A673 (cell line): Measurements from ENCODE around the gene INPP4B. TPM values are rescaled to one million over a fixed set of nuclear protein-coding genes. Genes with fewer than 3 reads are reported as not detected.
A peak's percentile ranks its signal among the peaks of the same experiment; 100 is the strongest.

ENCODE experiments used
- BruUV-seq: library from RNA; stranded (reverse); fragments of 400-500 nt; replicated peaks from 2 replicates; lab custom pipeline; 2021; lab: Mats Ljungman, UMichigan
- CTCF ChIA-PET: fragments of 300-600 bp; sonication (Branson Sonifier 250); formaldehyde crosslinking; loops from one replicate; lab custom pipeline; 2022; ENCODE audit warnings: antibody characterized with exemption; lab: Charles Lee
- POLR2A ChIA-PET: fragments of 300-600 bp; sonication (Branson Sonifier 250); formaldehyde crosslinking; loops from one replicate; lab custom pipeline; 2022; ENCODE audit warnings: antibody characterized with exemption; ENCODE audit not compliant: low non-redundant PET; lab: Charles Lee
- DNase-seq: peaks from one replicate; pipeline ENCODE4 v3.0.0-alpha.2; 2015; ENCODE audit warnings: low spot score
- H3K27ac ChIP-seq: fragments of 200-600 bp; sonication (generic); 2 replicates; pipeline ENCODE4 v1.5.1; 2016; ENCODE audit warnings: mixed run types, low read depth, mild to moderate bottlenecking, mixed read lengths, antibody characterized with exemption, low read length; ENCODE audit not compliant: poor library complexity, severe bottlenecking
- H3K27me3 ChIP-seq: fragments of 200-600 bp; sonication (generic); replicated peaks from 2 replicates; pipeline ENCODE4 v1.6.1; 2017; ENCODE audit warnings: mixed run types, low read depth, mild to moderate bottlenecking, mixed read lengths, antibody characterized with exemption, low read length; ENCODE audit not compliant: insufficient read depth, poor library complexity
- H3K36me3 ChIP-seq: fragments of 200-600 bp; sonication (generic); 2 replicates; pipeline ENCODE4 v1.6.1; 2016; ENCODE audit warnings: mixed run types, mild to moderate bottlenecking, mixed read lengths, antibody characterized with exemption, low read length; ENCODE audit not compliant: insufficient read depth, poor library complexity, severe bottlenecking
- H3K4me1 ChIP-seq: fragments of 200-600 bp; sonication (generic); 2 replicates; pipeline ENCODE4 v1.6.1; 2017; ENCODE audit warnings: mixed run types, mild to moderate bottlenecking, mixed read lengths, antibody characterized with exemption, low read length; ENCODE audit not compliant: insufficient read depth, poor library complexity, severe bottlenecking
- H3K4me3 ChIP-seq: fragments of 200-600 bp; sonication (generic); 2 replicates; pipeline ENCODE4 v1.5.1; 2016; ENCODE audit warnings: low read depth, mixed run types, mild to moderate bottlenecking, mixed read lengths, low read length; ENCODE audit not compliant: poor library complexity, severe bottlenecking
- H3K9me3 ChIP-seq: fragments of 200-600 bp; sonication (generic); 2 replicates; pipeline ENCODE4 v1.6.1; 2016; ENCODE audit warnings: mixed run types, low read depth, mild to moderate bottlenecking, mixed read lengths, antibody characterized with exemption, low read length; ENCODE audit not compliant: poor library complexity, severe bottlenecking
- EZH2 ChIP-seq: fragments of 200-600 bp; sonication (generic); IDR thresholded peaks from 2 replicates; pipeline ENCODE4 v1.6.1; 2017; ENCODE audit warnings: borderline replicate concordance, low read depth, mild to moderate bottlenecking, mixed read lengths, antibody characterized with exemption, low read length; ENCODE audit not compliant: poor library complexity, severe bottlenecking
- intact Hi-C: fragments of 100-400 bp; cut with micrococcal nuclease; formaldehyde crosslinking; loops from one replicate; pipeline ENCODE4 v1.10.0; 2022; ENCODE audit not compliant: unreplicated experiment
- total RNA-seq: library from RNA; stranded (reverse); gene quantifications from 2 replicates; pipeline ENCODE4 v1.2.3, GENCODE V29; 2021
- TF ChIP-seq, protein P1 (sequence below): fragments of 300-800, 200-600 bp; sonication (generic); conservative IDR thresholded peaks from 2 replicates; pipeline ENCODE4 v1.5.1; 2017; ENCODE audit warnings: low read depth, mild to moderate bottlenecking, antibody characterized with exemption, low read length, moderate library complexity, mixed read lengths

Gene INPP4B
- total RNA-seq, 1 experiment from 2014 or later, result 13.1 TPM

- no peaks in the 10 kb centered on the region for H3K36me3 ChIP-seq
- no peak for TF ChIP-seq EZH2
- TF ChIP-seq, protein P1, sequence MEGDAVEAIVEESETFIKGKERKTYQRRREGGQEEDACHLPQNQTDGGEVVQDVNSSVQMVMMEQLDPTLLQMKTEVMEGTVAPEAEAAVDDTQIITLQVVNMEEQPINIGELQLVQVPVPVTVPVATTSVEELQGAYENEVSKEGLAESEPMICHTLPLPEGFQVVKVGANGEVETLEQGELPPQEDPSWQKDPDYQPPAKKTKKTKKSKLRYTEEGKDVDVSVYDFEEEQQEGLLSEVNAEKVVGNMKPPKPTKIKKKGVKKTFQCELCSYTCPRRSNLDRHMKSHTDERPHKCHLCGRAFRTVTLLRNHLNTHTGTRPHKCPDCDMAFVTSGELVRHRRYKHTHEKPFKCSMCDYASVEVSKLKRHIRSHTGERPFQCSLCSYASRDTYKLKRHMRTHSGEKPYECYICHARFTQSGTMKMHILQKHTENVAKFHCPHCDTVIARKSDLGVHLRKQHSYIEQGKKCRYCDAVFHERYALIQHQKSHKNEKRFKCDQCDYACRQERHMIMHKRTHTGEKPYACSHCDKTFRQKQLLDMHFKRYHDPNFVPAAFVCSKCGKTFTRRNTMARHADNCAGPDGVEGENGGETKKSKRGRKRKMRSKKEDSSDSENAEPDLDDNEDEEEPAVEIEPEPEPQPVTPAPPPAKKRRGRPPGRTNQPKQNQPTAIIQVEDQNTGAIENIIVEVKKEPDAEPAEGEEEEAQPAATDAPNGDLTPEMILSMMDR, result no peak
- no peak for DNase-seq
- POLR2A ChIA-PET, result no interaction called here
- no peak overlapping the region for H3K27ac ChIP-seq
- CTCF ChIA-PET, result no interaction called here
- BruUV-seq, result no TSS peak
- intact Hi-C loops, result loop anchor here (5.0 to 10.0 kb wide), 3 partner anchors 225 to 588 kb away; no protein-coding TSS in a partner anchor
- no peaks in the 10 kb centered on the region for H3K9me3 ChIP-seq
- H3K4me1 ChIP-seq, result no peaks in the 10 kb centered on the region
- H3K4me3 ChIP-seq, result no peak overlapping the region
- H3K27me3 ChIP-seq, result no peaks in the 10 kb centered on the region
Measured at GRCh38 chr4:142129473-142129872, 716.6 kb downstream of the INPP4B start.

- no peak overlapping the region for H3K4me3 ChIP-seq
- H3K4me1 ChIP-seq, result no peaks in the 10 kb centered on the region
- intact Hi-C loops, result loop anchor here (5.0 to 10.0 kb wide), 3 partner anchors 226 to 589 kb away; no protein-coding TSS in a partner anchor
- H3K36me3 ChIP-seq, result no peaks in the 10 kb centered on the region
- CTCF ChIA-PET, result no interaction called here
- no peak for DNase-seq
- no peaks in the 10 kb centered on the region for H3K27me3 ChIP-seq
- no peaks in the 10 kb centered on the region for H3K9me3 ChIP-seq
- no peak overlapping the region for H3K27ac ChIP-seq
- no peak for TF ChIP-seq EZH2
- TF ChIP-seq, protein P1, result no peak
- no TSS peak for BruUV-seq
- POLR2A ChIA-PET, result no interaction called here
Measured at GRCh38 chr4:142128529-142128928, 717.6 kb downstream of the INPP4B start.

DNA sequence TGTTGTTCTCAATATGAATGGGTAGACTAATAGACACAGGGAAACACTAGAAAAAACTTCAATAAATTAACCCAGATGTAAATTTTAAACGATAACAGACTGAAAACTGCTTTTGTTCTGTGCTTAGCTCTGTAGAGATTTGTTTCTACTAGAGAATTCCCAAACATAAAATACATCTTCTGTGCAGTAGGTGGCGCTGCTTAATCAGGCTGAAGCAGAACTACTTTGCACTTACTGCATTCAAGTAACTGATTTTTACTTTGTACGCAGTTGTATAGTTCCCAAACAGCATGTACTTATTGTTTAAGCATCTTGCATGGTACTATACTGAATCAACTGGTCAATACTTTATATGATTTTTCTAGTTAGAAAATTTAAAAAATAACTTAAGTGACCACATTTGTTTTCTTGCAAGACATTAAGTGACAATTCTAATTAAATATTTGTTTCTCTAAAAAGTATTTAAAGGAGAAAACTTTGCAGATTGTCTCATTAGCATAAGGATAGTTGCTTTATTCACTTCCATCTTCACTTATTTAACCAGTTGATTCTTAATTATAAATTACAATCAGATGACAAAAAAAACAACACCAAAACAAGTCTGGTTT lies 719.1 kb downstream of the INPP4B start:
- Histone ChIP-seq H3K9me3 (no peaks in the 10 kb centered on the region), H3K36me3 (no peaks in the 10 kb centered on the region), H3K4me1 (peaks cover 9% of the 10 kb centered on the region), H3K4me3 (no peak overlapping the region), H3K27ac (no peak overlapping the region), H3K27me3 (no peaks in the 10 kb centered on the region)
- POLR2A ChIA-PET, result no interaction called here
- peak; percentile 78 for DNase-seq
- intact Hi-C loops, result loop anchor here (2.0 to 10.0 kb wide), 4 partner anchors 228 to 714 kb away; no protein-coding TSS in a partner anchor
- CTCF ChIA-PET, result interaction anchor here (0.6 kb wide), 2 partner anchors 290 to 983 kb away, joined by 3 read pairs; no protein-coding TSS in a partner anchor
- no peak for TF ChIP-seq EZH2
- TF ChIP-seq, protein P1, result peak; percentile 86
- BruUV-seq, result no TSS peak
